Measurements from ENCODE around the gene CSTB. TPM values are rescaled to one million over a fixed set of nuclear protein-coding genes. Genes with fewer than 3 reads are reported as not detected.

CSTB gene
- total and polyA plus RNA-seq, 2 of the 8 experiments (the other 6 are each of a cell fraction or from before 2014, with no cell fraction given): 53.8 to 64.1 TPM

DNA sequence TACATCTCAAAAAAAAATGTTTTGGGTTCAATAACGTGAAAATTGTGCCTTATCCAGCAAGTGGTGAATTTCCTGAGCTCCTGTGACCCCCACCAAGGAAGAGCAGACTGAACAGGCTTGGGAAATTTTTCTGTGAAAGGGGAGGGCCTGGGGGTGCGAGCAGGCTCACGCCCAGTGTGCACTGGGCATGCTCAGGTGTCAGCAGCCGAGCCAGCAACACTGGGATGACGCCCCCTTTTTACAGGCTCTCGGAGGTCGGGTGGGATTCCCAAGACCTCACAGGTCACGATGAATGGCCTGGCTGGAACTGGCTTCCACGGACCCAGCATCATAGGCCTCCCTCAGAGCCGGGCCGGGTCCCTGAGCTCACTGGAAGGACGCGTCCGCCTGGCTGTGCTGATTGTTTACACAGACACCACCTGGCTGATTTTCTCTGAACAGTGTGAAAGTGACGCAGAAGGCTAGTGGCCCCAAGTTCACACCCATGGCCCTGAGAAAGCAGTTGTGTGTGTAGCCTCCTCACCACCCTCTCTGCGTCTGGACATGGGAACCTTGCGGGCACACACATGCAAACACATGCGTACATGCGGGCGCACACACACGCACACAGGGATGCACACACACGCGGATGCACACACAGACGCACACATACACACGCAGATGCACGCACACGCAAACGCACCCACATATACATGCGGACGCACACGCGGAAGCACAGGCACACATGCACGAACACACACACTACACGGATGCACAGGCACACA is 9.2 kb downstream of the CSTB start:
- peaks cover 0 to 21% (median 13%) of the 10 kb centered on the region in 4 experiments; a peak in 6 of 7 replicates for H3K4me1 ChIP-seq (replicated peaks in 1 of 4; ENCODE audit: control insufficient read depth in 3 of 4, insufficient read depth in 4 of 4, low read length in 3 of 4)
- H3K9ac ChIP-seq (replicated peaks in 1 of 4; ENCODE audit: extremely low read depth in 1 of 4, low read depth in 3 of 4, low read length in 3 of 4): peak overlapping the region in 1 of 4 experiments; percentile 52; a peak in 2 of 7 replicates
- H3K18ac ChIP-seq (ENCODE audit: extremely low read depth, low read length): no peak overlapping the region
- H2AK5ac ChIP-seq (ENCODE audit: low read depth, low read length): peak overlapping the region; percentile 76
- CTCF ChIA-PET (ENCODE audit: partially characterized antibody): no interaction called here
- no peak overlapping the region for H2AFZ ChIP-seq (ENCODE audit: low read length)
- H2BK20ac ChIP-seq (ENCODE audit: low read length): no peak overlapping the region; the same call in 1 of the 2 replicates
- no peaks in the 10 kb centered on the region for H3K27me3 ChIP-seq (replicated peaks in 1 of 4; ENCODE audit: control insufficient read depth in 3 of 4, extremely low read depth in 1 of 4, insufficient read depth in 3 of 4, low read length in 3 of 4)
- no peaks in the 10 kb centered on the region for H3K79me1 ChIP-seq (ENCODE audit: low read depth, low read length)
- no peak overlapping the region for H3K4me2 ChIP-seq (ENCODE audit: insufficient read depth in 1 of 2, low read depth in 2 of 2, low read length in 2 of 2)
- H3K79me2 ChIP-seq (ENCODE audit: control insufficient read depth in 1 of 2, insufficient read depth in 2 of 2, low read length in 2 of 2): no peaks in the 10 kb centered on the region
- 92% methylated on average over 34 of the region's 34 CpGs; no CpG with 5 or more reads in 1 of the 2 experiments for WGBS, 2 experiments (ENCODE audit: extremely low coverage in 1 of 2, insufficient coverage in 1 of 2, insufficient read length in 1 of 2, insufficient replicate concordance in 2 of 2, low coverage in 1 of 2, low lambda C conversion rate in 2 of 2, missing lambda C conversion rate in 1 of 2)
- peak overlapping the region; percentile 98; the same call in 1 of the 2 replicates for H2BK12ac ChIP-seq (ENCODE audit: low read depth, low read length)
- H3K27ac ChIP-seq (ENCODE audit: low read depth, low read length): no peak overlapping the region
- no peak overlapping the region for H3K23ac ChIP-seq (ENCODE audit: insufficient read length)
- no peak overlapping the region for H3K14ac ChIP-seq (ENCODE audit: insufficient read length)
- peak overlapping the region; percentile 99 for H3K4ac ChIP-seq (replicated peaks; ENCODE audit: insufficient read length, low read depth, low read length)
- no peak for TF ChIP-seq EZH2 (IDR thresholded peaks at IDR 0.05; ENCODE audit: low read depth, low read length, severe bottlenecking)
- peak; percentile 43; the same call in 1 of the 2 replicates for TF ChIP-seq POLR2AphosphoS5 (IDR thresholded peaks at IDR 0.05; ENCODE audit: low read depth, low read length)
- no peak for TF ChIP-seq SIRT6 (IDR thresholded peaks at IDR 0.05; ENCODE audit: low read length)
- TF ChIP-seq CEBPB (IDR thresholded peaks at IDR 0.05; ENCODE audit: low read depth, low read length): no peak
- TF ChIP-seq SIN3A (conservative IDR thresholded peaks at IDR 0.05 in 1 of 2, IDR thresholded peaks at IDR 0.05 in 1 of 2; ENCODE audit: low read depth in 1 of 2, low read length in 2 of 2): no peak
- TF ChIP-seq POLR2A (IDR thresholded peaks at IDR 0.05; ENCODE audit: control extremely low read depth in 1 of 2, low read depth in 2 of 2, low read length in 2 of 2): no peak
- H2BK5ac ChIP-seq (ENCODE audit: low read depth, low read length): peak overlapping the region; percentile 79
- peak overlapping the region; percentile 98; the same call in 1 of the 2 replicates for H2BK15ac ChIP-seq (ENCODE audit: low read length)
- H4K20me1 ChIP-seq (replicated peaks in 1 of 2; ENCODE audit: control insufficient read depth in 1 of 2, insufficient read depth in 2 of 2, low read length in 2 of 2): peaks cover 0 to 3% of the 10 kb centered on the region in 2 experiments
- no peak overlapping the region for H2BK120ac ChIP-seq (replicated peaks; ENCODE audit: low read depth, low read length)
- H4K91ac ChIP-seq (replicated peaks; ENCODE audit: insufficient read length, low read length): peak overlapping the region; percentile 98
- no peak overlapping the region for H4K5ac ChIP-seq (ENCODE audit: insufficient read length, low read depth, low read length)
- POLR2A ChIA-PET (ENCODE audit: partially characterized antibody): interaction anchor here (0.6 to 2.1 kb wide), 6 partner anchors 8 to 504 kb away, joined by 3 to 7 read pairs (median 4); no protein-coding TSS in a partner anchor
- H3K9me3 ChIP-seq (ENCODE audit: insufficient read depth in 2 of 2, low read depth in 1 of 2, low read length in 1 of 2): no peaks in the 10 kb centered on the region
- DNase-seq (ENCODE audit: low read depth in 1 of 2, low spot score in 2 of 2) (no peak), FAIRE-seq (no peak)
- H3K23me2 ChIP-seq (ENCODE audit: low read depth, low read length): no peaks in the 10 kb centered on the region
- H3K36me3 ChIP-seq (ENCODE audit: control insufficient read depth in 2 of 4, insufficient read depth in 4 of 4, low read length in 3 of 4): no peaks in the 10 kb centered on the region; a peak in 1 of 8 replicates
- peak overlapping the region; percentile 22 for H4K8ac ChIP-seq (ENCODE audit: extremely low read depth, insufficient read depth, low read length)
- no peak overlapping the region for H3K4me3 ChIP-seq (ENCODE audit: extremely low read depth in 1 of 4, insufficient read depth in 2 of 4, low read depth in 3 of 4, low read length in 4 of 4)
- H3K56ac ChIP-seq (replicated peaks; ENCODE audit: insufficient read length, low read depth, low read length): no peak overlapping the region
